Heart right ventricle (tissue), 16 donors: ENCODE data around the gene NKX2-3. TPM values are rescaled to one million over a fixed set of nuclear protein-coding genes. Genes with fewer than 3 reads are reported as not detected.

Source experiments
- ATAC-seq, 8 donors: fragments of 200-7000 bp; cut with Tn5 transposase; one replicate each; pipeline ENCODE4 v1.9.1; 2020; ENCODE audit warnings: mild to moderate bottlenecking in 8 of 8, moderate library complexity in 8 of 8, moderate number of reproducible peaks in 1 of 8
- DNase-seq, 2 donors: peaks; one replicate each; pipeline ENCODE4 v3.0.0-alpha.2; 2020
- H3K27ac ChIP-seq, 10 donors: fragments of 200-600 bp; sonication (generic) in 2 of 10; one replicate each; pipeline versions ENCODE4 v1.5.0 to v1.8.0; 2020 to 2022; ENCODE audit warnings: mild to moderate bottlenecking in 3 of 10
- H3K27me3 ChIP-seq, 7 donors: fragments of 200-600 bp; one replicate each; pipeline ENCODE4 v1.8.0; 2021 to 2022; ENCODE audit warnings: mild to moderate bottlenecking in 2 of 7
- H3K36me3 ChIP-seq, 9 donors: fragments of 200-600 bp; sonication (generic) in 1 of 9; one replicate each; pipeline versions ENCODE4 v1.5.0 to v1.8.0; 2020 to 2022; ENCODE audit warnings: mild to moderate bottlenecking in 2 of 9
- H3K4me1 ChIP-seq, 9 donors: fragments of 200-600 bp; sonication (generic) in 1 of 9; one replicate each; pipeline versions ENCODE4 v1.5.0 to v1.8.0; 2020 to 2022; ENCODE audit warnings: mild to moderate bottlenecking in 4 of 9
- H3K4me3 ChIP-seq, 10 donors: fragments of 200-600 bp; sonication (generic) in 2 of 10; one replicate each; pipeline versions ENCODE4 v1.5.0 to v1.8.0; 2020 to 2022; ENCODE audit warnings: mild to moderate bottlenecking in 7 of 10, moderate library complexity in 2 of 10
- H3K9me3 ChIP-seq, 11 donors: fragments of 200-600 bp in 10 of 11; sonication (generic) in 2 of 11; one replicate each; pipeline versions ENCODE4 v1.5.0 to v1.8.0; 2013 to 2022; ENCODE audit warnings: mild to moderate bottlenecking in 2 of 11, control low read depth in 1 of 11, moderate library complexity in 1 of 11
- WGBS, 2 donors: extraction: QIAGEN DNeasy Blood & Tissue Kit; methylation state at CpG; one replicate each; pipeline ENCODE4 v1.1.7; 2013; ENCODE audit warnings: inconsistent platforms in 1 of 2; 5-methylcytosine and 5-hydroxymethylcytosine counted together
- intact Hi-C, 10 donors: fragments of 100-400 bp; cut with DNase I; formaldehyde crosslinking; loops; one replicate each; pipeline versions ENCODE4 v1.11.1 to v1.14.2; 2022
- polyA plus RNA-seq, 2 donors: library from polyadenylated mRNA; stranded (reverse); fragments of 200-250 nt; gene quantifications; one replicate each; pipeline ENCODE4 v1.2.3, GENCODE V29; 2013
- total RNA-seq, 10 donors: library from RNA; stranded (reverse); fragmentation: NEBNext Ultra II Directional in 3 of 10; extraction: Animal tissue kit (Norgen Biotek cat#: 25700) in 3 of 10; gene quantifications; one replicate each; pipeline versions ENCODE4 v1.2.1 to v1.2.4, GENCODE V29; 2021 to 2023
- TF ChIP-seq, protein P1 (sequence below), 9 donors: fragments of 200-600 bp; sonication (generic) in 2 of 9; IDR thresholded peaks; one replicate each; pipeline versions ENCODE4 v1.5.0 to v1.8.0; 2021 to 2022; ENCODE audit warnings: antibody characterized with exemption in 9 of 9, mild to moderate bottlenecking in 5 of 9, moderate library complexity in 1 of 9
- donor health status: Arrhythmogenic right ventricular cardiomyopathy.
- donor health status: ischemic (EF 13 %, LVEDD 7.1; RV severe dilation, severe dysfunction).
- donor health status: healthy with polysubstance abuse.
- donor health status: DM: no; HTN: yes; CAD: no.
- donor health status: DM: no; HTN: no; CAD: no.
- donor health status: ischemic (EF 25% LVEDD 6.9; RV normal size, moderate dysfunction).
- donor health status: ischemic (EF 25% LVEDD 5.7; RV mildly dilated, moderate dysfunction).
- donor health status: healthy.
- donor health status: DM: yes; HTN: yes; CAD: no.
- donor health status: Ischemic cardiomyopathy.
- donor health status: ischemic (EF 35%, LVEDD 5.7; RV mildly dilated, moderate dysfunction).
- donor health status: nonischemic (EF 11% LVEDD 7.7; RV severe dilation, severe dysfunction).
- donor health status: DM: yes; HTN: yes; CAD: no.
- donor health status: PGD.
- donor health status: ischemic (EF 29% LVEDD 5.4; RV normal size, mild dysfunction).
- donor health status: nonischemic (EF 23%, LVEDD 6.1; RV moderate dilation, normal function).

Gene NKX2-3
- total and polyA plus RNA-seq, 12 donors: not detected

DNA sequence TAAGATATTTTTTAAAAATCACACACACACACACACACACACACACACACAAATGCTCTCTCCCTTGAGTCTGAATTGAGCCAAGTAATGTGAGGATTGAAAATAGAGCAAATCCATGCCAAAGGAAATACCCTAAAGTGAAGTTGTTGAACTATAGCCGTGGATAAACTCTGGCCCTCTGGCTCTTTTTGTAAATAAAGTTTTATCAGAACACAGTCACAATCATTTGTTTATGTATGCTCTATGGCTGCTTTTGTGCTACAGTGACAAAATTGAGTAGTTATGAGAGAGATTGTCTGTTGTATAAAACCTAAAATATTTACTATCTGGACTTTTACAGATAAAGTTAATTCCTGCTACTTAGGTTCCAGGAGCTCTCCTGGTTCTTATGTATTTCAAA lies 39.1 kb downstream of the NKX2-3 start:
- Histone ChIP-seq H3K27me3 (peaks cover 0 to 47% (median 18%) of the 10 kb centered on the region in 7 donors), H3K9me3 (no peaks in the 10 kb centered on the region)
- 56 to 59% methylated on average over 1 of the region's 1 CpG for WGBS, 2 donors

DNA sequence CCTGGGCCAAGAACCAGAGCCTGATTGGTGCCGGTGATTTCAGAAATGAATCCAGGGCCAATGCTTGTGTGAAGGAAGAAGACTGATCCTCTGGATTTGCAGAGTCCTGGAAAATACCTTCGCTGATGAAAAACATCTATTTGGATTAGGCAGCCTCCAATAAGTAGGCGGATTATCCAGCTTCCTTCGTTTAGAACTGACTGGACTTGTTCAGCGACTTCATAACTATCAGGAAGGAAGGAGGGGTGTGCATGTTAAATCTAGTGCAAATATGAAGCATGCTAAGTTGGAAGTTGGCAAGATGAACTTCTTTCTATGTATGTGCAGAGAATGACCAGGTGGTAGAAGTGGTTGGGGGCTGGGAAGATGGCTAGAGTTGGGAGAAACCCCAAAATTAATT lies 41.0 kb downstream of the NKX2-3 start:
- 74 to 78% methylated on average over 5 of the region's 5 CpGs for WGBS, 2 donors
- no peak for ATAC-seq
- Histone ChIP-seq H3K9me3 (no peaks in the 10 kb centered on the region), H3K27ac (no peak overlapping the region), H3K4me1 (no peaks in the 10 kb centered on the region), H3K36me3 (no peaks in the 10 kb centered on the region), H3K27me3 (peaks cover 0 to 42% (median 9%) of the 10 kb centered on the region in 7 donors), H3K4me3 (no peak overlapping the region)
- TF ChIP-seq, protein P1, sequence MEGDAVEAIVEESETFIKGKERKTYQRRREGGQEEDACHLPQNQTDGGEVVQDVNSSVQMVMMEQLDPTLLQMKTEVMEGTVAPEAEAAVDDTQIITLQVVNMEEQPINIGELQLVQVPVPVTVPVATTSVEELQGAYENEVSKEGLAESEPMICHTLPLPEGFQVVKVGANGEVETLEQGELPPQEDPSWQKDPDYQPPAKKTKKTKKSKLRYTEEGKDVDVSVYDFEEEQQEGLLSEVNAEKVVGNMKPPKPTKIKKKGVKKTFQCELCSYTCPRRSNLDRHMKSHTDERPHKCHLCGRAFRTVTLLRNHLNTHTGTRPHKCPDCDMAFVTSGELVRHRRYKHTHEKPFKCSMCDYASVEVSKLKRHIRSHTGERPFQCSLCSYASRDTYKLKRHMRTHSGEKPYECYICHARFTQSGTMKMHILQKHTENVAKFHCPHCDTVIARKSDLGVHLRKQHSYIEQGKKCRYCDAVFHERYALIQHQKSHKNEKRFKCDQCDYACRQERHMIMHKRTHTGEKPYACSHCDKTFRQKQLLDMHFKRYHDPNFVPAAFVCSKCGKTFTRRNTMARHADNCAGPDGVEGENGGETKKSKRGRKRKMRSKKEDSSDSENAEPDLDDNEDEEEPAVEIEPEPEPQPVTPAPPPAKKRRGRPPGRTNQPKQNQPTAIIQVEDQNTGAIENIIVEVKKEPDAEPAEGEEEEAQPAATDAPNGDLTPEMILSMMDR (IDR thresholded peaks at IDR 0.05): no peak
- DNase-seq: no peak
- intact Hi-C loops: no loop called here

More for the DNA sequence above, 39.1 kb downstream of the NKX2-3 start:
- Histone ChIP-seq H3K27ac (no peak overlapping the region), H3K4me3 (no peak overlapping the region), H3K4me1 (no peaks in the 10 kb centered on the region), H3K36me3 (no peaks in the 10 kb centered on the region)
- TF ChIP-seq, protein P1 (IDR thresholded peaks at IDR 0.05): no peak
- DNase-seq (no peak), ATAC-seq (no peak)
- intact Hi-C loops: no loop called here

DNA sequence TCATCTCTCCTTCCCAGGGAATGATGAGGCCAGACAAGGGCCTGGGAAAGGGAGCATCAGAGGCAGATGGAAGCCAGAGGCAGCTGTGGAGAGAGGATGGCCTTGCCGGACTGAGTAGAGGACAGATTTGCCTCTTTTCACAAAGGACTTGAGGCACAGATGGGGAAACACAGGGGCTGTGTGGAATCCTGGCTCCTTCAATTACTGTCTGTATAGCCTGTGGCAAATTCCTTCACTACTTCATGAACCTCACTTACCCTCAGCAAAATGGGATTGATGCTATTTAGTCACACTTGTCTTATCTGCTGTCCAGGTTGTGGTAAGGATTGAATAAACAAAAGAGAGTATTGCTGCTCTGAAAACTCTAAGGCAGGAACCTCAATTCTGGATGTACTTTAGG lies 47.2 kb downstream of the NKX2-3 start:
- Histone ChIP-seq H3K36me3 (no peaks in the 10 kb centered on the region), H3K9me3 (no peaks in the 10 kb centered on the region), H3K4me3 (no peak overlapping the region), H3K27ac (no peak overlapping the region), H3K4me1 (no peaks in the 10 kb centered on the region), H3K27me3 (peaks cover 0 to 28% (median 8%) of the 10 kb centered on the region in 7 donors)
- ATAC-seq (no peak), DNase-seq (no peak)
- TF ChIP-seq, protein P1 (IDR thresholded peaks at IDR 0.05): no peak
- intact Hi-C loops: no loop called here
- WGBS, 2 donors: 67 to 74% methylated on average over 1 of the region's 1 CpG

DNA sequence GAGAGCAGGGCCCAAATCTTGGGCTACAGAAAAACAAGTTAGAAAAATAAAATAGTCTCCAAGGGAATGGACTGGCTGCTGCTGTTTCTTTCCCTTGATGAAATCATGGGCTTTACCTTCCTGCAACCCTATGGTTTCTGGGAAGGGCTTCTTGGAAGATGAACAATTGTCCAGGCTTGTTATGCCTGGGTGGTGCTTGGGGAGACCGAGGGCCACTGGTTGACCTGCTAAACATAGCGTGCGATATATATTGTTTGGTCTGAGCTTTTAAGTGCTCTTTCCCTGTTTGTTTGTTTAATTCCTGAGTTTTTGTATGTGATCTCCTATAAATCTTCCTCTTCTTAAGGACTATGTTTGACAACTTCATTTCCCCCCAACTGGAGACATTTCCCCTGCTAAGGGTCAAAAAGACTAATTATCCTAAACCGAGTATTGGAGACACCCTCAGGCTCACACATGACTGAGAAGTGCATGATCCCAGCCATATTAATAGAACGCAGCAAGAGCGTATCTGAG lies 49.6 kb downstream of the NKX2-3 start:
- Histone ChIP-seq H3K4me3 (no peak overlapping the region), H3K27me3 (peaks cover 0 to 43% (median 4%) of the 10 kb centered on the region in 7 donors), H3K36me3 (no peaks in the 10 kb centered on the region), H3K27ac (no peak overlapping the region), H3K9me3 (no peaks in the 10 kb centered on the region), H3K4me1 (no peaks in the 10 kb centered on the region)
- intact Hi-C loops: no loop called here
- TF ChIP-seq, protein P1 (IDR thresholded peaks at IDR 0.05): no peak
- ATAC-seq: no peak
- 76 to 80% methylated on average over 6 of the region's 6 CpGs for WGBS, 2 donors
- DNase-seq: no peak
